ENCODE data around the gene GRIA4.

- TF ChIP-seq POLR2A (IDR thresholded peaks at IDR 0.05; ENCODE audit: low read depth, low read length) (no peak), TAF1 (IDR thresholded peaks at IDR 0.05; ENCODE audit: low read depth, low read length) (no peak), POLR2AphosphoS5 (IDR thresholded peaks at IDR 0.05; ENCODE audit: low read depth, low read length) (no peak)
These were observed 281.8 kb downstream of the GRIA4 start for GRCh38 chr11:105891685-105892084.
